Measurements from ENCODE around the gene SEH1L.

Gene SEH1L

GRCh38 chr18:12968619-12969018 is 20.8 kb downstream of the SEH1L start:
- DNase-seq, result no peak
- H3K36me3 ChIP-seq (ENCODE audit: insufficient read depth, low read length), result peaks cover 93% of the 10 kb centered on the region
- H3K4me2 ChIP-seq (ENCODE audit: insufficient read depth, low read length), result no peak overlapping the region
- H4K20me1 ChIP-seq (ENCODE audit: insufficient read depth, low read length), result peaks cover 5% of the 10 kb centered on the region; the same call in 1 of the 2 replicates
- no peak overlapping the region for H3K4me3 ChIP-seq (ENCODE audit: low read depth in 1 of 2, low read length in 2 of 2)
- H3K9me3 ChIP-seq (ENCODE audit: insufficient read depth, low read length, severe bottlenecking), result no peaks in the 10 kb centered on the region
- no peak for ATAC-seq (ENCODE audit: insufficient read depth, low read depth)
- H2AFZ ChIP-seq (ENCODE audit: low read depth, low read length), result no peak overlapping the region
- H3K27me3 ChIP-seq (ENCODE audit: insufficient read depth, low read length, poor library complexity), result no peaks in the 10 kb centered on the region
- H3K27ac ChIP-seq (ENCODE audit: low read length), result no peak overlapping the region
- TF ChIP-seq EZH2 (IDR thresholded peaks at IDR 0.05; ENCODE audit: borderline replicate concordance, low read depth, low read length, severe bottlenecking) (no peak), CTCF (IDR thresholded peaks at IDR 0.05; ENCODE audit: borderline replicate concordance, extremely low read depth, low read length, poor library complexity, severe bottlenecking) (no peak)
- no peak overlapping the region for H3K9ac ChIP-seq (ENCODE audit: low read depth, low read length)
- no peaks in the 10 kb centered on the region for H3K4me1 ChIP-seq (ENCODE audit: insufficient read depth, low read length)
- peaks cover 59% of the 10 kb centered on the region for H3K79me2 ChIP-seq (ENCODE audit: insufficient read depth, low read length)

GRCh38 chr18:12973562-12974213 is 25.9 kb downstream of the SEH1L start:
- no peaks in the 10 kb centered on the region for H3K4me1 ChIP-seq (ENCODE audit: insufficient read depth, low read length)
- H3K36me3 ChIP-seq (ENCODE audit: insufficient read depth, low read length), result peaks cover 93% of the 10 kb centered on the region

GRCh38 chr18:12975488-12975887 is 27.7 kb downstream of the SEH1L start:
- Histone ChIP-seq H3K4me2 (ENCODE audit: insufficient read depth, low read length) (no peak overlapping the region), H3K27ac (ENCODE audit: low read length) (no peak overlapping the region), H3K9ac (ENCODE audit: low read depth, low read length) (no peak overlapping the region), H3K79me2 (ENCODE audit: insufficient read depth, low read length) (peaks cover 44% of the 10 kb centered on the region), H4K20me1 (ENCODE audit: insufficient read depth, low read length) (peaks cover 9% of the 10 kb centered on the region; the same call in 1 of the 2 replicates), H3K27me3 (ENCODE audit: insufficient read depth, low read length, poor library complexity) (no peaks in the 10 kb centered on the region), H2AFZ (ENCODE audit: low read depth, low read length) (no peak overlapping the region), H3K9me3 (ENCODE audit: insufficient read depth, low read length, severe bottlenecking) (no peaks in the 10 kb centered on the region), H3K36me3 (ENCODE audit: insufficient read depth, low read length) (peaks cover 79% of the 10 kb centered on the region), H3K4me1 (ENCODE audit: insufficient read depth, low read length) (no peaks in the 10 kb centered on the region), H3K4me3 (ENCODE audit: low read depth in 1 of 2, low read length in 2 of 2) (no peak overlapping the region)
- no peak for DNase-seq
- TF ChIP-seq EZH2 (IDR thresholded peaks at IDR 0.05; ENCODE audit: borderline replicate concordance, low read depth, low read length, severe bottlenecking) (no peak), CTCF (IDR thresholded peaks at IDR 0.05; ENCODE audit: borderline replicate concordance, extremely low read depth, low read length, poor library complexity, severe bottlenecking) (no peak)
- no peak for ATAC-seq (ENCODE audit: insufficient read depth, low read depth)

More at GRCh38 chr18:12973562-12974213, 25.9 kb downstream of the SEH1L start:
- TF ChIP-seq CTCF (IDR thresholded peaks at IDR 0.05; ENCODE audit: borderline replicate concordance, extremely low read depth, low read length, poor library complexity, severe bottlenecking), result no peak
- TF ChIP-seq EZH2 (IDR thresholded peaks at IDR 0.05; ENCODE audit: borderline replicate concordance, low read depth, low read length, severe bottlenecking), result no peak
- Histone ChIP-seq H3K79me2 (ENCODE audit: insufficient read depth, low read length) (peaks cover 51% of the 10 kb centered on the region), H4K20me1 (ENCODE audit: insufficient read depth, low read length) (peaks cover 9% of the 10 kb centered on the region; the same call in 1 of the 2 replicates), H3K27ac (ENCODE audit: low read length) (no peak overlapping the region), H3K9ac (ENCODE audit: low read depth, low read length) (no peak overlapping the region), H3K27me3 (ENCODE audit: insufficient read depth, low read length, poor library complexity) (no peaks in the 10 kb centered on the region), H2AFZ (ENCODE audit: low read depth, low read length) (no peak overlapping the region), H3K4me3 (ENCODE audit: low read depth in 1 of 2, low read length in 2 of 2) (no peak overlapping the region), H3K9me3 (ENCODE audit: insufficient read depth, low read length, severe bottlenecking) (no peaks in the 10 kb centered on the region), H3K4me2 (ENCODE audit: insufficient read depth, low read length) (no peak overlapping the region)
- ATAC-seq (ENCODE audit: insufficient read depth, low read depth) (no peak), DNase-seq (no peak)
